GM19328 (cell line): ENCODE results near the gene TLE5.
A peak's percentile ranks its signal among the peaks of the same experiment; 100 is the strongest.
"Not testable (repeated sequence)": the region's sequence is repeated elsewhere in the genome, so short reads cannot be mapped to it uniquely, and the experiment has no call there.

Source experiments
- ATAC-seq: cut with Tn5 transposase; IDR thresholded peaks from one replicate; pipeline ENCODE4 v1.9.1; 2021; ENCODE audit warnings: mild to moderate bottlenecking, moderate library complexity; ENCODE audit not compliant: unreplicated experiment

Gene TLE5

DNA sequence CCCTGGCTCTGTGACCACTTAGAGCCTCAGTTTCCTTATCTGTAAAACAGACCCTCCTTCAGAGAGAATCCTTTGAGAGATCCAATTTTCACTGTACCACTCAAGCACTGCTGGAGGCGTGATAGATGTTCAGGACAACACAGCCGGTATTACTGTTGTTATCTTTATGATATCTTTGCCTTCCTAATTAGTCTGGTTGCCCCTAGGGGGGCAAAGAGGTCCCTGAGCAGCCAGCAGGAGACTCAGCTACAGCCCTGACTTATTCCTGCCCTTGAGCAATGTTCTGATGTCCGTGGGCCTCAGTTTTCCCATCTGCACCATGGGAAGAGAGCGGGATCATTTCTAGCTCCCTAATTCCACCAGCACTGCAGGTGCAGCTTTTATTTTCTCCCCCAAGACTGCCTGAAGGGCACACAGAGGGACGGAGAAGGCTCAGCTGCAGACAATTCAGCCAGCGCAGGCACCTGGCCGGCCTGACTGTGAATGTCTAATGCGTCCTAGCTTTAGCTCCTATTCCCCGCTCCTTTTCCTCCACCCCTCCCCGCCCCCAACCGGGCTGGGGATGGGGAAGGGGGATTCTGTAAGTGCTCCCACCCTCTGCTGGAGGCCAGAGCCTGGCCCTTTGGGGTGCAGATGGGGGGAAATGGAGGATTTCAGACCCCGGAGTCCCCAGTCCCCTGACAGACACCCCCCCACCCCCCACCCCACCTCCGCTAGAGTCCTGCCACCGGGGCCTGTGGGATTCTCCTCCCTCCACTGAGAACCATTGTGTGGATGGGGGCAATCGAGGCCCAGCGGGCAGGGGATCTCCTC lies 16.2 kb downstream of the TLE5 start:
- no peak for ATAC-seq

DNA sequence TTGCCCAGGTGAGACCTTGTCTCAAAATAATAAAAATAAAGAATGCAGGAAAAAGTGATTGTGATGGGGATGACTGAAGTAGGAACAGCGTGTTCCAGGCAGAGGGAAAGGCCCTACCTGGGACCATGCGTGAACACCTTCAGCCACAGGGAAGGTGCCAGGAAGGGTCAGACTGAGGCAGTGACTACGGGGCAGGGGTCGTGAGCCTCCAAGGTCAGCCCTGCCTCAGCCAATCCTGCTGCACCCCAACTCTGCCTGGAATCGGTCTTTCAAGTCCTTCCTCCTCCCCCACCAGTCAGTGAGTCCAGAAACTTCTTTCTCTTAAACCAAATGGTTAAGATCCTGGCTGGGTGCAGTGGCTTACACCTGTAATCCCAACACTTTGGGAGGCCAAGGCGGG lies 17.1 kb downstream of the TLE5 start:
- no peak for ATAC-seq

DNA sequence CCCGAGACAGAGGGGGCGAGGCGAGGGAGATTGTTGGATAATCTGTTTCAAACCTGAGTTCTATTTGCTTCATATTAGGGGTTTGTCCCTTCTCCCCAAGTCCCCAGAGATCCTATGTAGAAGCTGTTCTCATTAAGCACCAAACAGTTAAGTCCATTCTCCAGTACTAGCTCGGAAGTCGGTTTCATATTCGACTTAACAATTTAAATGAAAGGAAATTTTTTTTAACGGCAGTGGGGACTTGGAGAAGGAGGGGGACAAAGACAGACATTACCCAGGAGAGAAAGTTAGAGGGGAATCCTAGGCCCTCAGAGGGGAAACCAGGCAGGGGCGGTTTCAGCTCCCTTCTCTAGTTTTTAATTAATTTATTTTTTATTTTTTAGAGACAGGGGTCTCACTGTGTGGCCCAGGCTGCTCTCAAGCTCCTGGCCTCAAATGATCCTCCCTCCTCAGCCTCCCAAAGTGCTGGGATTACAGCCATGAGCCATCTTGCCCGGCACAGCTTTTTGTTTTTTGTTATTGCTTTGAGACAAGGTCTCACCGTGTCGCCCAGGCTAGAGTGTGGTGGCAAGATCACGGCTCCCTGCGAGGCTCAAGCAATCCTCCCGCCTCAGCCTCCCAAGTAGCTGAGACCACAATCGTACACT lies 19.6 kb downstream of the TLE5 start:
- no peak for ATAC-seq

DNA sequence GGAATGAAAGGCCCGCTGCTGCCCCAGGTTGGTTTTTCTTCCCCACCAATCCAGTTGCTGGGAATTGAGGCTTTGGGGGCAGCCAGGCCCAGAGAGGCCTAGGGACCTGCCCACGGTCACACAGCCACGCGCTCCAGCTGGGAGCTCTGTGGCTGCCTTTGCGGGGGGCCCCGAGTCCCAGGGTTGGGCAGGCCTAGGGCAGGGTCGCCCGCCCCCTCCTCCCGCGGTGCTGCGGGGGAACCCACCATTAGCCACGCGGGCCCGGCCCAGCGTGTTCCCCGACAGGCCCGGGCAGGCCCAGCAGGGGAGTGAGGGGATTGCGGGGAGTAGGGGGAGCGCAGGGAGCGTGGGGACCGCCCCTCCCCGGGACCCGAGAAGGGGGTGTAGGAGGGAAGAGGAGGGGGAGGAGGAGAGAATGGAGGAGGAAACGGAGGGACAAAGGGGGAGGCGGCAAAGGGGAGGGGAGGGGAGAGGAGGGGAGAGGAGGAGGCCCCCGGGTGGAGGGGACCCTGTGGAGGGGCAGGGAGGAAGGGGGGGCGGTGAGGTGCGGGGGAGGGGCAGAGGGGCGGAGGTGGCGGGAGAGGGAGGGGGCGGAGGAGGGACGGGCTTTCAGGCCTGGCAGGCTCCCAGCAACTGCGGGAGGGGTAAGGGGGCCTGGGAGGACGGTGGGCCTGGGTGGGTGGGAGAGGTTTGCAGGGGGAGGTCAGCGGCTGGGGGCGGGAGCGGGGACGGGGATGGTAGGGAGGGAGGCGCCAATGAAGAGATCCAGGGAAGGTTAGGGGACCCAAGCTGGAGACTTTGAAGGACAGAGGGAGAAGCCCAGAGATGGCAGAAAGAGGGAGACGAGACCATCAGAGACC lies 20.3 kb downstream of the TLE5 start:
- ATAC-seq = no peak

DNA sequence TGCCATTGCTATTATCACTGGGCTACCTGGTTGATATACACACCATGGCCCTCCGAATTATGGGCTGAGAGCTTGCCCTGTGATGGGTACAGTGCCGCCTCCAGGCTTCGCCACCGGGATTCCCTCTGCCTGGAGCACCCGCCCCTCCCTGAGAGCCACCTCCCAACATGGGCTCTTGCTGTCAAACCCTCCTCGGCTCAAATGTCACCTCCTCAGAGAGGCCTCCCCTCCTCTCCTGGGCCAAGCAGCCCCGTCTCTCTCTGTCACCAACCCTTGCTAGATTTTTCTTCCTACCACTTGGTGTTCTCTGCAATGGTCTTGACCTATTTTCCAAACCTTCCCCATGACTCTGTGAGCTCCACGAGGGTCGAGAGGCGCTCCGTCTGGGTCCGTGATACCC lies 21.0 kb downstream of the TLE5 start:
- ATAC-seq = no peak

DNA sequence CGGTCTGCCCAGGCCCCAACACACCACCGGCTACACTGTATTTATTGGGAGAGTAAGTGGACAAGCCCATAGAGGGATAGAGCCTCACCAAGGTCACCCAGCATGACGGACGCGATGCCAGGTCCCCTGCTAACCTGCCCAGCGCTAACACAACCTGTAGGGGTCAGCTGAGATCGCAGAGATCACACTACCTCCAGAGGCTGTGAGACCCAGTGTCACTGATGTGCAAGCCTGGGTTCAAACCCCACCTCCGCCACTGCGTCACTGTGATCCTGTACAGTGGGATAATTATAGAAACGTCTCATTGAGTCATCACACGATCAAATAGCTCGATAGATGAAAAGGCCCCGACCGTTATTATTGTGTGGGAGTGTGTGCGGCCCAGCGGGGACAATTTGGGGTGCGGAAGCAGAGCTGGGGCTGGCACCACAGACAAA lies 22.6 kb downstream of the TLE5 start:
- no peak for ATAC-seq

DNA sequence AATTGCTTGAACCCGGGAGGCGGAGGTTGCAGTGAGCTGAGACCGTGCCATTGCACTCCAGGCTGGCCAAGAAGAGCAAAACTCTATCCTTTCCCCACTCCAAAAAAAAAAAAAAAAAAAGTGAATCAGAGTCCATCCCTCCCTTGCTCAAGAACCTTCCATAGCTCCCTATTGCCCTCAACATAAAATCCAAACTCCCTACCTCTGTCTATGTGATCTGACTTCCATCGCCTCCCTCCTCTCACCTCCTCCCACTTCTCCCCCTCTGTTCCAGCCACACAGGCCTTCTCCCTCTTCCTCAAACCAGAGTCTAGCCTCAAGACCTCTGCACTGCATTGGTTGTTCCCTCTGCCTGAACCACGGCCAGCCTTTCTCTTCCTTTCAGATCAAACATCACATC lies 23.2 kb downstream of the TLE5 start:
- ATAC-seq = no peak

DNA sequence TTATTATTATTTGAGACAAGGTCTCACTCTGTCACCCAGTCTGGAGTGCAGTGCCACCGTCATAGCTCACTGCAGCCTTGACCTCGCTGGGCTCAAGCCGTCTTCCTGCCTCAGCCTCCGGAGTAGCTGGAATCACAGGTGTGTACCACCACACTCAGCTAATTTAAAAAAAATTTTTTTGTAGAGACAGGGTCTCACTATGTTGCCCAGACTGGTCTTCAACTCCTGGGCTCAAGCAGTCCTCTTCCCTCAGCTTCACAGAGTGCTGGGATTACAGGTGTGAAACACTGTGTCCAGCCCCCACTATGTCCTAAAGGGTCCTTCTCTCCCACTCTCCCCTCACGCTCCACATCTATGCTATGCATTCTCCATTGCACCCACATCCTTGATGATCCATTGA lies 24.1 kb downstream of the TLE5 start:
- ATAC-seq = no peak

DNA sequence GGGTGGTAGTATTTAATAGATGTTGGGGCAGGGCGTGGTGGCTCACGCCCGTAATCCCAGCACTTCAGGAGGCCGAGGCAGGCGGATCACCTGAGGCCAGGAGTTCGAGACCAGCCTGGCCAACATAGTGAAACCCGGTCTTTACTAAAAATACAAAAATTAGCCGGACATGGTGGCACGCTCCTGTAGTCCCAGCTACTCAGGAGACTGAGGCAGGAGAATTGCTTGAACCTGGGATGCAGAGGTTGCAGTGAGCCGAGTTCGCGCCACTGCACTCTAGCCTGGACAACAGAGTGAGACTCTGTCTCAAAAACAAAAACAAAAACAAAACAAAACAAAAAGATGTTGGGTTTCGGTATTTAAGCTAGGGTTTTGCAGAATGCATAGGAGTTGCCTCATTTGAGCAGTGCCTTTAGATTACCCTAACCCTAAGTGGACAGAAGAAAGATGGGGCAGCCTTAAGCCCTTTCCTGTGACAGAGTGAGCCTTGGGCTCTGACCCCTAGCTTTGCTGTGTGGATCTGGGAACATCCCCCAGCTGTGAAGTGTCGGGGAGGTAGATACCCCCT lies 25.2 kb downstream of the TLE5 start:
- not testable (repeated sequence) for ATAC-seq

DNA sequence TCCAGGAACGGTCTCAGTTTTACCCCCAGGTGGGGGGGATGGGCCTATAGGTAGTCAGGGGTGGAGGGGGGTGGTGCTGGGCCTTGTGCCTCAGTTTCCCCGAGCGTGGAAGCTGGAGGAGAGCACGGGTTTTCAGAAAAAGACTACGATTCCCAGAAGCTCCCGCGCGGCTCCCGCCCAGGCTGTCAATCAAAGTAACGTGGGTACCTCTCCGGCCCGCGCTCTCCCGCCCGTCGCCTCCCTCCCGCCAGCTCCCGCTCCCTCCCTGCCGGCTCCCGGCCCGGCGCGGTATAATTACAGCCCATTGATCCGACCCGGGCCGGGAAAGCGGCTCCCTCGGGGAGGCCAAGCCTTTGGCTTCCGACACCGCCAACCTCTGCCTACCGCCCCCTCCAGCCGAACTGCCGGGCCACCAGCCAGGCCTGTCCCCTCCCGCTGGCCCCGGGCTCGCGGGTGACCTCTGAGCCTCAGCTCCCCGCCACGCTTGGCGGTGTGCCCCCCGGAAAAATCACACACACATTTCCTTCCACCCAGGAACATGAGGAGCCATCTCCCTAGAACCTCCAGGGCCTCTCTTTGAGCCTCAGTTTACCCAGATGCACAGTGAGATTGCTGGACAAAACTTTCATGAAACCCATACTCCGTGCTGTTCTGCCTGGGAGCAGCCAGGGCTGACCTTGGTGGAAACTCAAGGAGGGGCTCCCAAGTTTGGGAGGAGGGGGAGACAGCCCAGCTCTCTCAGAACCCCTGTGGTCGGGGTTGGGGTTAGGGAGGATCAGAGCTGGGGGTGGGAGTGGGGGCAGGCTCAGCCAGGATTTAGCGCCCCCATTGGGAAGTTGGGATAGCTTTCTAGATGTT lies 25.9 kb downstream of the TLE5 start:
- ATAC-seq = no peak

DNA sequence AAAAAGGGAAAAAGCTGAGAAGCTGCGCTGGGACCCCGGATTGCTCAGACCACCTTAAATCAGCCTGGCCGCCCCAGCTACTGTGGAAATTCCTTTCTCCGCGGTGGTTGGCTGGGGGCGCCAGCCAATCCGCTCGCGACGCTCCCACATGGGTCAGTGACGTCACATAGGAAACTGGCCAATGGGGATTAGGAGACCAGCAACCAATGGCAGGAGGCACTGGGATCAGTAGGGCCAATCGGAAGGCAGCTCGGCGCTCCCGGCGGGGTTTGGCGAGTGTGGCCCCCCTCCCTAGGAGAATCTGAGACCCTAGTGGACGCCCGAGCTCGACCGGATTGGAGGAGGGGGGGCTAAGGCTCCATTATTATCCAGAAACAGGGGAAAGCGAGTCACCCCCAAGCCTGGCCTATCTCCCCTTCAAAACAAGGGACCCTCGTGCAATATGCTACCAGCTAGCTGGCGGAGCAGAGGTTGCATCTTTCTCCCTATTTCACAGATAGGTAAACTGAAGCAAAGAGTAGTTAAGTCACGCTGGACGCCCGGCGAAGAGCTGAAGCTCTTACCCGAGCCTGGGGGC lies 26.7 kb downstream of the TLE5 start:
- peak; percentile 86 for ATAC-seq

DNA sequence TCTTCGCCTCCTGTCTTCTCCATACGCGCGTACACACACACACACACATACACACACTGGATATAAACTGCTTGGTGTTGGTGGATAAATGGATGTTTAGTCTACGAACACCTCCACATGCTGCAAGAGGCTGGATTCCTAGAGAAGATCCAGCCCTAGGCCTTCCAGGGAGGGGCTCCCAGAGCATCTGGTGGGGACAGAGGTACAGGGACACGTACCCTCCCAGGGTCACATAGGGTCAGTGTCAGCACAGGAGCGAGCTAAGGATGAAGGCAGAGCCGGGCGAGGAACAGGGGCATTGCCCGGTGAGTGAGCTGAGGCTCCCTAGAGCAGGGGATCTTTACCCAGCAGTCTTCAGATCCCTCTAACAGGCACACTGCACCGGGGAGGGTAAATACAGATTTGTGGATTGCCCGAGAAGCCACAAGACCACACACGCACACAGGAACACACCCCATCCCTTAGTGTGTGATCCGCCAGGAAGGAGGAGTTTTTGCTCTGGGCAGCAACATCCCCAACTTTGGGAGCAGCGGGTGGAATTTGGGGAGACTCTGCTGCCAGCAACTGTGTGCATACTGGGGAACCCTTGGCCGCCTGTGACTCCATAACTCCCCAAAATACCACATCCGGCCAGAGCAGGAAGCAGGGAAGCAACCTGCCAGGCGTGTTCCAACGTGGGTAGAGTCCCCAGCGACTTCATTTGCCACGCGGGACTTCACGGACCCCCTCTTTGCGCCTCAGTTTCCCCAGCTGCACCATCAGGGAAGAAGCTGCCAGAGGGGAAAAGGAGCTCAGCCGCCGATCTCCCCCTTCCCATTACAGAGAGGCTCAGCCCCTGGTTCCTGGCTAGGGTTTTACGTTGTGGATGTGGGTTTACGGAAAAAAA lies 27.4 kb downstream of the TLE5 start:
- no peak for ATAC-seq

DNA sequence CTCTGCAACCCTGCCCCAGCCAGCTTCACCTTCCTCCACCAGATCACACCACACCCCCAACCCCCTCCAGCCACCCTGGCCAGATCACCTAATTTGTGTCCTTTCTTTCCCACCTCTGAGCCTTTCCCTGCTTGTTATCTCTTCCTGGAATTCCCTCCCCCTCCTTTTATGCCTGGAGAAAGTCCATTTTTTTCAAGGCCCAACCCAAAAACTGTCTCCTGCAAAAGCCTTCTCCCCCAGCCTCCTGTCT lies 28.0 kb downstream of the TLE5 start:
- ATAC-seq = no peak

DNA sequence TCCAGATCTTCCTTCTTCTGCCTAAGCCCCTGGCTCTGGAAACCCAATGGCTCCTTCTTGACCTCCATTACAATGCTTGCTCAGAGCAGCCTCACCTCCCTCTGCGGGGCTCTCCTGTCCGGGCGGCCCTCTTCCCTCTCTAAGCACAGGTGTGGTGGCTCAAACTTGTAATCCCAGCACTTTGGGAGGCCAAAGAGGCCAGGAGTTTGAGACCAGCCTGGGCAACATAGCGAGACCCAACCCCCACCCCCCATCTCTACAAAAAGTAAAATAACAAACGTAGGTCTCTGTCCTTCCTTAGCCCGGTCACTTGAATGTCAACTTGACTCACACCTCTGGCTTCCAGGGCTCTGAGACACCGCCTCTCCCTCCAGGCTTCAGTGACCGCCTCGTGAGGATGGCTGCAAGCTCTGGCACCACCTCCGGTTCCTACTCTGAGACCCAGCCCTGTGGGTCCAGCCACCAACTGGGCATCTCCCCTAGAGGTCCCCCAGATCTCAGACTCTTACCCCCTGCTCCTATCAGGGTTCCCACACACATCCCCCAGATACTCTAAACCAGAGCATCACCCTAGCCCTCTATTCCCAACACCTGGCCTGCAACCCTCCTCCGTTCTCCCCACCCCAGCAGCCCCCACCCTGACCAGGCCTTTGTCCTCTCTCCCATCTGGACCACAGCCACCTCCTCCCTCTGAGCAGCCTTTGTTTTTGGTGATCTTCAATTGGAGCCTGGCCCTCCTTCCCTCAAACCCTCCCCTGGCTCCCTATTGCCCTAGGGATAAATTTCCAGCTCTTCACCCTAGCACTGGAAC lies 28.5 kb downstream of the TLE5 start:
- no peak for ATAC-seq

DNA sequence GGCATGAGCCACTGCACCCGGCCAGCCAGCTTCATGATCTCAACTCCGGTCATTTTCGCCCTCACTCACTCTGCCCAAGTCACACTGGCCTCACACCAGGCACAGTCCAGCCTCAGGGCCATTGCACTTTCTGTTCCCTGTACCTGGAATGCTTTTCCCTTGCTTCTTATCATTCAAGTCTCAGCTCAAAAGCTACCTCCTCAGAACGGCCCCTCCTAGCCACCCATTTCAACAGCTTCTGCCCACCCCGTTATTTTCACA lies 30.8 kb downstream of the TLE5 start:
- ATAC-seq = no peak

DNA sequence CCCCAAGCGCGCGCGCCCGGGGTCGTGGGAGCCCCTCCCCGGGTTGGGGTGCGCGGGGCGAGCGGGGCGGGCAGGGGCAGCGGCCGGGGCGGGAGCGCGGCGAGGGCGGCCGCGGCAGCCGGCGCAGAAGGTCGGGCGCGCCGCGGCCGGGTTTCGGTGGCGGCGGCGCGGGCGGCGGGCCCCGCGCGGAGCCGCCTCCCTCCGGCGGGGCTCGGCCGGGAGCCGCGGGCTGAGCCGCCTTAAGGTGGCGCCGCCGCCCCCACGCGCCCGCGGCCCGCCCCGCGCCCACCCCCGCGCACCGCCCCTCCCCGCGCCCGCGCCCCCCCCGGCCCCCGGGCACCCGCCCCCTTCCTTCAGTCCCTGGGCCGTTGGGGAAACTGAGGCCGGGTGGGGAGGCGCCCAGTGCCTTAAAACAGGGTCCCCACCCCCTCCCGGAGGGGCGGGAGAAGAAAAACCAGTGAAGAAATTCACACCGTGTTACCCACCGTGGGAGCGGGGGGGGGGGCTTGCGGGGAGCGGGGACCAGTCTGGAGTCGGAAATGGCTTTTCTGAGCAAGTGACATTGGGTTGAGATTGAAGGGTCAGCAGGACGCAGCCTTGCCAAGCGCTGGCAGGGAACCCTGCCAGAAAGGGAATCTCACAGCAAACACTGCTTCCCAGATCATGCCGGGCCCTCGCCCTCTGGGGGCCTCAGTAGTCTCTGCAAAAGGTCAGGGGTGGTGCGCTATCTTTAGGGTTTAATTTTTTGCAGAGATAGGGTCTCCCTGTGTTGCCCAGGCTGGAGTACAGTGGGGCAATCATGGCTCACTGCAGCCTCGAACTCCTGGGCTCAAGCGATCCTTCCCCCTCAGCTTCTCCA lies 33.0 kb downstream of the TLE5 start, which contains the start of gene TLE2:
Gene TLE2, minus strand, starts transcription at position 216 of the 859 bp plus-strand sequence. CDS start 376 bp downstream, outside the sequence.
- ATAC-seq = no peak

DNA sequence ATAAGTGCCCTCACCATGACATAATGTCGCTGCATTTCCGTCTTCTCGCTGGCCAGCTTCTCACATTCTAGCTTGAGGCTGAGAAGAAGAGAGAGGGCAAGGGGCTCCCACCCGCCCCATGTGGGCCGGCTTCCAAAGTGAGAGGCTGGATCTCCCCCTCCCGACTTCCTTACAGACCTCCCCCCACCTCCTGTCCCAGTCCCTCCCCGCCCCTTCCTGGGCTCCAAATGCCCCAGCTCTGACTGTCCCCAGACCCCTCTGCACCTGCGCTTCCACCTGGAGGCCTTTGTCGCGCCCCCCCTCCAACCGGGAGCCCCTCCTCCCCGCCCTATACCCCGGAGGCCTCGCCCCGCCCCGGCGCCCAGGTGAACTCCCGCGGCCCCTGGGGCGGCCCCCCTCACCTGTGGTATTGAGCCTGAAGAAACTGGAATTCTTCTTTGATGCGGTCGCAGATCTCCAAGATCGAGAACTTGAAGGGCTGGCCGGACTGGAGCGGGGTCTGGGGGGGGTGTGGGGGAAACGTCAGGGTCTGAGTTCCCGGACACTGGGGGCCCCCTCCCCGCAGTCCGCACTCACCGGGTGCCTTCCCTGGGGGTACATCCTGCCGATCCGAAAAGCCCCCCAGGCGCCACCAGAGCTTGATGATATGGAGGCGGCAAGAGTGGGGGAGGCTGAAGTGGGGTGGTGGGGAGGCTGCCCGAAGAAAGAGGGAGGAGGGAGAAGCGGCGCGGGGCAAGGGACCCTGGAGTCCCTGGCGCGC lies 33.8 kb downstream of the TLE5 start:
- no peak for ATAC-seq
